Astrocyte (in vitro differentiated cells and primary cell): ENCODE data around the gene ANKRD44.

Source experiments
- CTCF ChIP-seq: IDR thresholded peaks from 2 replicates; pipeline ENCODE4 v1.5.1; 2011; ENCODE audit warnings: low read depth, mild to moderate bottlenecking, inconsistent platforms, low read length, moderate library complexity; ENCODE audit not compliant: insufficient read depth
- EZH2 ChIP-seq: IDR thresholded peaks from 2 replicates; pipeline ENCODE4 v1.6.1; 2012; ENCODE audit warnings: mild to moderate bottlenecking, low read length, inconsistent platforms; ENCODE audit not compliant: insufficient read depth

DNA sequence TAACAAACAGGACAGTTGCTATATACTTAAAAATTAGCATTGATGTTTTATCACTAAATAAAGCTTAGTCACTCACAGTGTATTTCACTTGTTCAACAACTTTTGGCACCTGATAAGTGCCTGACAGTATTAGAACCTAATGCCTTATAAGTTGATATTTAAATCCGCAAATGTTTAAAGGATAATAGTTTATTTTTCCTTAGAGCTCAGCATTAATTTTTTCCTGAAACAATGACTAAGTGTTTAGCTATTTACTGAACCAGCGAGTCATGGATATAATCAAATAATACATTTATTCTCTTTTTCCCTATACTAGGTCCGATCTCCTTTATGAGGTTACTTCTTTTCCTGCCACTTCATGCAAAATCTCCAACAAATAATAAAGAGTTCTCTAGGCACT is 238.0 kb downstream of the ANKRD44 start:
- no peak for TF ChIP-seq CTCF
- no peak for TF ChIP-seq EZH2
